ENCODE measurements around the gene SNX32.

DNA sequence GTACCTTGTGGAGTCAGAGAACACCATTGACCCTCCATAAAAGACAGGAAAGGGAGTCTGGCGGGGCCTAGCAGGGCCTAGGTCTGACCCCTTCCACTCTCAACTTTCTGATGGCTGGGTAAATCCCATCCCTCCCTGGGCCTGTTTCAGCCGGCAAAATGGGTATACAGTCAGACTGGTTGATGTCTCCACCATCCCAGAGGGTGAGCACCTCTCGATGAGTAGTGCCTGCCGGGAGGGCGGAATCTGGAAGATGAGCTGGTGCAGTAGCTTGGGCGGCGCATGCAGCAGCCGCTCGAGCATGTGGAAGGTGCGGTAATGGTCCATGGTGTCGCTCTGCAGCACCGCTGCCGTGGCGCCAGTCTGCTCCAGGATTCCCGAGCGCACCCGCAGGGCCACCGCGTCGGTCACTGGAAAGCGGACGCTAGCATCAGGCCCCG lies 54.0 kb downstream of the SNX32 start:
- TF ChIP-seq TCF7L2 (IDR thresholded peaks at IDR 0.05; ENCODE audit: borderline replicate concordance, low read depth, low read length) (no peak), ZNF701 (tag by site-specific recombination; IDR thresholded peaks at IDR 0.05) (no peak)
- TF ChIP-seq, protein P1, sequence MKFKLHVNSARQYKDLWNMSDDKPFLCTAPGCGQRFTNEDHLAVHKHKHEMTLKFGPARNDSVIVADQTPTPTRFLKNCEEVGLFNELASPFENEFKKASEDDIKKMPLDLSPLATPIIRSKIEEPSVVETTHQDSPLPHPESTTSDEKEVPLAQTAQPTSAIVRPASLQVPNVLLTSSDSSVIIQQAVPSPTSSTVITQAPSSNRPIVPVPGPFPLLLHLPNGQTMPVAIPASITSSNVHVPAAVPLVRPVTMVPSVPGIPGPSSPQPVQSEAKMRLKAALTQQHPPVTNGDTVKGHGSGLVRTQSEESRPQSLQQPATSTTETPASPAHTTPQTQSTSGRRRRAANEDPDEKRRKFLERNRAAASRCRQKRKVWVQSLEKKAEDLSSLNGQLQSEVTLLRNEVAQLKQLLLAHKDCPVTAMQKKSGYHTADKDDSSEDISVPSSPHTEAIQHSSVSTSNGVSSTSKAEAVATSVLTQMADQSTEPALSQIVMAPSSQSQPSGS (tag by site-specific recombination; IDR thresholded peaks at IDR 0.05; ENCODE audit: low read depth), result no peak
- TF ChIP-seq, protein P2, sequence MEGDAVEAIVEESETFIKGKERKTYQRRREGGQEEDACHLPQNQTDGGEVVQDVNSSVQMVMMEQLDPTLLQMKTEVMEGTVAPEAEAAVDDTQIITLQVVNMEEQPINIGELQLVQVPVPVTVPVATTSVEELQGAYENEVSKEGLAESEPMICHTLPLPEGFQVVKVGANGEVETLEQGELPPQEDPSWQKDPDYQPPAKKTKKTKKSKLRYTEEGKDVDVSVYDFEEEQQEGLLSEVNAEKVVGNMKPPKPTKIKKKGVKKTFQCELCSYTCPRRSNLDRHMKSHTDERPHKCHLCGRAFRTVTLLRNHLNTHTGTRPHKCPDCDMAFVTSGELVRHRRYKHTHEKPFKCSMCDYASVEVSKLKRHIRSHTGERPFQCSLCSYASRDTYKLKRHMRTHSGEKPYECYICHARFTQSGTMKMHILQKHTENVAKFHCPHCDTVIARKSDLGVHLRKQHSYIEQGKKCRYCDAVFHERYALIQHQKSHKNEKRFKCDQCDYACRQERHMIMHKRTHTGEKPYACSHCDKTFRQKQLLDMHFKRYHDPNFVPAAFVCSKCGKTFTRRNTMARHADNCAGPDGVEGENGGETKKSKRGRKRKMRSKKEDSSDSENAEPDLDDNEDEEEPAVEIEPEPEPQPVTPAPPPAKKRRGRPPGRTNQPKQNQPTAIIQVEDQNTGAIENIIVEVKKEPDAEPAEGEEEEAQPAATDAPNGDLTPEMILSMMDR (tag by site-specific recombination; IDR thresholded peaks at IDR 0.05), result no peak
- TF ChIP-seq, protein P3, sequence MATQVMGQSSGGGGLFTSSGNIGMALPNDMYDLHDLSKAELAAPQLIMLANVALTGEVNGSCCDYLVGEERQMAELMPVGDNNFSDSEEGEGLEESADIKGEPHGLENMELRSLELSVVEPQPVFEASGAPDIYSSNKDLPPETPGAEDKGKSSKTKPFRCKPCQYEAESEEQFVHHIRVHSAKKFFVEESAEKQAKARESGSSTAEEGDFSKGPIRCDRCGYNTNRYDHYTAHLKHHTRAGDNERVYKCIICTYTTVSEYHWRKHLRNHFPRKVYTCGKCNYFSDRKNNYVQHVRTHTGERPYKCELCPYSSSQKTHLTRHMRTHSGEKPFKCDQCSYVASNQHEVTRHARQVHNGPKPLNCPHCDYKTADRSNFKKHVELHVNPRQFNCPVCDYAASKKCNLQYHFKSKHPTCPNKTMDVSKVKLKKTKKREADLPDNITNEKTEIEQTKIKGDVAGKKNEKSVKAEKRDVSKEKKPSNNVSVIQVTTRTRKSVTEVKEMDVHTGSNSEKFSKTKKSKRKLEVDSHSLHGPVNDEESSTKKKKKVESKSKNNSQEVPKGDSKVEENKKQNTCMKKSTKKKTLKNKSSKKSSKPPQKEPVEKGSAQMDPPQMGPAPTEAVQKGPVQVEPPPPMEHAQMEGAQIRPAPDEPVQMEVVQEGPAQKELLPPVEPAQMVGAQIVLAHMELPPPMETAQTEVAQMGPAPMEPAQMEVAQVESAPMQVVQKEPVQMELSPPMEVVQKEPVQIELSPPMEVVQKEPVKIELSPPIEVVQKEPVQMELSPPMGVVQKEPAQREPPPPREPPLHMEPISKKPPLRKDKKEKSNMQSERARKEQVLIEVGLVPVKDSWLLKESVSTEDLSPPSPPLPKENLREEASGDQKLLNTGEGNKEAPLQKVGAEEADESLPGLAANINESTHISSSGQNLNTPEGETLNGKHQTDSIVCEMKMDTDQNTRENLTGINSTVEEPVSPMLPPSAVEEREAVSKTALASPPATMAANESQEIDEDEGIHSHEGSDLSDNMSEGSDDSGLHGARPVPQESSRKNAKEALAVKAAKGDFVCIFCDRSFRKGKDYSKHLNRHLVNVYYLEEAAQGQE (tag by site-specific recombination; IDR thresholded peaks at IDR 0.05), result no peak

Measured in HEK293 (cell line).